IMR-90 (cell line): ENCODE measurements around the gene NME2. TPM values are rescaled to one million over a fixed set of nuclear protein-coding genes. Genes with fewer than 3 reads are reported as not detected.

Experiments
- ATAC-seq: fragments of 200-7000 bp; cut with Tn5 transposase; 2 replicates; pipeline ENCODE4 v1.9.1; 2020; ENCODE audit warnings: low read depth, mild to moderate bottlenecking, moderate library complexity
- BruUV-seq: library from RNA; stranded (reverse); fragments of 400-500 nt; replicated peaks from 2 replicates; lab custom pipeline; 2021; lab: Mats Ljungman, UMichigan
- CTCF ChIA-PET: fragments of 300-600 bp; formaldehyde crosslinking; extraction: SDS; loops from one replicate; lab custom pipeline; 2021; ENCODE audit warnings: antibody characterized with exemption; lab: Yijun Ruan, JAX
- POLR2A ChIA-PET: fragments of 300-600 bp; sonication (Branson Sonifier 250); formaldehyde crosslinking; loops from one replicate; lab custom pipeline; 2022; ENCODE audit warnings: antibody characterized with exemption; ENCODE audit not compliant: unreplicated experiment; lab: Charles Lee
- DNase-seq: peaks from one replicate; pipeline ENCODE4 v3.0.0; 2013
- H2AFZ ChIP-seq: replicated peaks from 2 replicates; pipeline ENCODE3; 2013; ENCODE audit warnings: low read length, mild to moderate bottlenecking; ENCODE audit not compliant: poor library complexity
- H2AK5ac ChIP-seq: 2 replicates; pipeline ENCODE4 v1.6.1; 2013; ENCODE audit warnings: low read depth, low read length, inconsistent platforms
- H2AK9ac ChIP-seq: replicated peaks from 2 replicates; pipeline ENCODE3; 2013; ENCODE audit warnings: mild to moderate bottlenecking, low read depth, low read length, moderate library complexity; ENCODE audit not compliant: poor library complexity
- H2BK120ac ChIP-seq: 2 replicates; pipeline ENCODE4 v1.6.1; 2013; ENCODE audit warnings: low read depth, low read length, inconsistent platforms
- H2BK15ac ChIP-seq: 3 replicates; pipeline ENCODE4 v1.6.1; 2013; ENCODE audit warnings: low read depth, low read length, inconsistent platforms
- H2BK20ac ChIP-seq: 2 replicates; pipeline ENCODE4 v1.6.1; 2013; ENCODE audit warnings: low read depth, mild to moderate bottlenecking, inconsistent platforms, low read length, moderate library complexity
- H2BK5ac ChIP-seq: 2 replicates; pipeline ENCODE4 v1.6.1; 2013; ENCODE audit warnings: mild to moderate bottlenecking, low read depth, low read length, inconsistent platforms; ENCODE audit not compliant: poor library complexity, severe bottlenecking
- H3K14ac ChIP-seq: replicated peaks from 2 replicates; pipeline ENCODE4 v1.6.1; 2013; ENCODE audit warnings: low read depth, low read length, inconsistent platforms
- H3K18ac ChIP-seq: 2 replicates; pipeline ENCODE4 v1.6.1; 2013; ENCODE audit warnings: low read depth, low read length, control low read depth
- H3K23ac ChIP-seq: 2 replicates; pipeline ENCODE4 v1.6.1; 2013; ENCODE audit warnings: low read depth, low read length, inconsistent platforms
- H3K27ac ChIP-seq: 2 replicates; pipeline ENCODE4 v1.5.1; 2013; ENCODE audit warnings: mild to moderate bottlenecking, control low read depth, low read length; ENCODE audit not compliant: insufficient read depth
- H3K27me3 ChIP-seq: 2 replicates; pipeline ENCODE4 v1.6.1; 2013; ENCODE audit warnings: low read length; ENCODE audit not compliant: control insufficient read depth, insufficient read depth
- H3K36me3 ChIP-seq: 2 replicates; pipeline ENCODE4 v1.6.1; 2013; ENCODE audit warnings: low read length, mixed read lengths; ENCODE audit not compliant: control insufficient read depth, insufficient read depth
- H3K4ac ChIP-seq: 2 replicates; pipeline ENCODE4 v1.6.1; 2013; ENCODE audit warnings: low read depth, low read length, inconsistent platforms
- H3K4me1 ChIP-seq: 2 replicates; pipeline ENCODE4 v1.6.1; 2013; ENCODE audit warnings: low read length, mixed read lengths; ENCODE audit not compliant: control insufficient read depth, insufficient read depth
- H3K4me2 ChIP-seq: 2 replicates; pipeline ENCODE4 v1.6.1; 2013; ENCODE audit warnings: low read depth, mild to moderate bottlenecking, control low read depth, low read length, moderate library complexity
- H3K4me3 ChIP-seq: 2 replicates; pipeline ENCODE4 v1.5.1; 2013; ENCODE audit warnings: low read depth, mild to moderate bottlenecking, control low read depth, low read length, moderate library complexity; ENCODE audit not compliant: insufficient read depth
- H3K56ac ChIP-seq: 2 replicates; pipeline ENCODE4 v1.6.1; 2013; ENCODE audit warnings: low read length, inconsistent platforms; ENCODE audit not compliant: insufficient read depth; ENCODE audit errors: extremely low read depth
- H3K79me1 ChIP-seq, 2 experiments: 2 replicates each; pipeline ENCODE4 v1.6.1; 2013; ENCODE audit warnings: low read length in 2 of 2, inconsistent platforms in 1 of 2, low read depth in 1 of 2
- H3K9ac ChIP-seq: 2 replicates; pipeline ENCODE4 v1.6.1; 2013; ENCODE audit warnings: low read depth, low read length, control low read depth
- H3K9me1 ChIP-seq: 2 replicates; pipeline ENCODE4 v1.6.1; 2013; ENCODE audit warnings: low read length, inconsistent platforms; ENCODE audit not compliant: insufficient read depth
- H3K9me3 ChIP-seq: 2 replicates; pipeline ENCODE4 v1.6.1; 2013; ENCODE audit warnings: low read length; ENCODE audit not compliant: control insufficient read depth, insufficient read depth
- H4K20me1 ChIP-seq: 2 replicates; pipeline ENCODE4 v1.6.1; 2013; ENCODE audit warnings: low read length, inconsistent platforms; ENCODE audit not compliant: insufficient read depth
- H4K5ac ChIP-seq: 2 replicates; pipeline ENCODE4 v1.6.1; 2013; ENCODE audit warnings: mild to moderate bottlenecking, low read depth, low read length, control low read depth
- H4K8ac ChIP-seq, 2 experiments: 2 replicates each; pipeline ENCODE4 v1.6.1; 2013; ENCODE audit warnings: low read depth in 2 of 2, low read length in 2 of 2, control low read depth in 1 of 2, inconsistent platforms in 1 of 2
- H4K91ac ChIP-seq: 2 replicates; pipeline ENCODE4 v1.6.1; 2013; ENCODE audit warnings: low read depth, low read length, inconsistent platforms; ENCODE audit not compliant: insufficient read depth
- FOS ChIP-seq: fragments of 150-350 bp; IDR thresholded peaks from 2 replicates; pipeline ENCODE4 v1.6.1; 2016; ENCODE audit warnings: low read depth, low read length
- USF2 ChIP-seq: fragments of 150-350 bp; IDR thresholded peaks from 2 replicates; pipeline ENCODE4 v1.6.1; 2017; ENCODE audit warnings: mild to moderate bottlenecking, antibody characterized with exemption, low read length, low read depth
- WGBS, 2 experiments: methylation state at CpG; one replicate each; pipeline versions ENCODE4 v1.1.5 to v1.1.7; 2013; ENCODE audit warnings: missing lambda C conversion rate in 2 of 2; ENCODE audit not compliant: insufficient read length in 1 of 2; ENCODE audit errors: extremely low coverage in 2 of 2; 5-methylcytosine and 5-hydroxymethylcytosine counted together
- dilution Hi-C: fragments of 300-500 bp; cut with HindIII; formaldehyde crosslinking; loops from one replicate; pipeline ENCODE4 v1.14.3; 2018; ENCODE audit warnings: low sequenced_read_pairs; ENCODE audit not compliant: unreplicated experiment
- in situ Hi-C: fragments of 300-500 bp; cut with MboI; formaldehyde crosslinking; loops from 3 replicates; pipeline ENCODE4 v1.14.3; 2019; ENCODE audit warnings: low sequenced_read_pairs, inconsistent platforms, mixed read lengths
- intact Hi-C: fragments of 100-400 bp; cut with micrococcal nuclease; formaldehyde crosslinking; loops from 2 replicates; pipeline ENCODE4 v1.10.0; 2022
- polyA plus RNA-seq, 3 experiments: library from polyadenylated mRNA; depleted of rRNA; stranded (reverse); fragments of >200 nt; gene quantifications; 2 replicates each; pipeline ENCODE4 v1.2.3, GENCODE V29; 2012; ENCODE audit warnings: low replicate concordance in 1 of 3
- total RNA-seq: library from RNA; depleted of rRNA; stranded (reverse); fragments of >200 nt; gene quantifications from 2 replicates; pipeline ENCODE4 v1.2.3, GENCODE V29; 2012

Gene NME2
- total and polyA plus RNA-seq, 2 of the 4 experiments (the other 2 are of a cell fraction): 824 to 912 TPM

GRCh38 chr17:51154176-51154575 is 12.0 kb upstream of the NME2 start:
- in situ Hi-C loops: loop anchor here (5.0 kb wide), 1 partner anchor 152 kb away; no protein-coding TSS in a partner anchor
- Histone ChIP-seq H3K79me1 (peaks cover 19 to 46% of the 10 kb centered on the region in 2 experiments; a peak in 3 of 4 replicates), H2BK15ac (no peak overlapping the region), H4K20me1 (peaks cover 9% of the 10 kb centered on the region; the same call in 1 of the 2 replicates), H3K4me3 (peak overlapping the region; percentile 58), H3K14ac (peak overlapping the region; percentile 94), H3K36me3 (peaks cover 5% of the 10 kb centered on the region), H3K4ac (peak overlapping the region; percentile 90), H3K18ac (no peak overlapping the region), H3K27ac (peak overlapping the region; percentile 51), H2BK120ac (0 out of 2 replicates have a peak overlapping the region, but pooled peaks have one; percentile 44), H3K9ac (peak overlapping the region; percentile 64), H3K27me3 (no peaks in the 10 kb centered on the region), H2BK20ac (no peak overlapping the region), H3K23ac (peak overlapping the region; percentile 99), H4K8ac (peak overlapping the region; percentile 55 to 90), H3K4me1 (no peaks in the 10 kb centered on the region), H2AK5ac (peak overlapping the region; percentile 81), H3K4me2 (peak overlapping the region; percentile 99), H3K9me1 (peaks cover 3% of the 10 kb centered on the region; the same call in 1 of the 2 replicates), H4K91ac (peak overlapping the region; percentile 91), H2AK9ac (peak overlapping the region; percentile 94), H3K56ac (peak overlapping the region; percentile 79), H2AFZ (peak overlapping the region; percentile 98), H2BK5ac (peak overlapping the region; percentile 78), H3K9me3 (no peaks in the 10 kb centered on the region), H4K5ac (peak overlapping the region; percentile 69)
- ChIA-PET CTCF (interaction anchor here (0.7 to 1.2 kb wide), 3 partner anchors 124 to 449 kb away, joined by 3 to 4 read pairs (median 3); no protein-coding TSS in a partner anchor), POLR2A (no interaction called here)
- TSS peak; percentile 53 for BruUV-seq
- dilution Hi-C loops: no loop called here
- no peak for TF ChIP-seq FOS
- no peak for TF ChIP-seq USF2
- peak; percentile 15 for ATAC-seq
- WGBS, 2 experiments: no CpG with 5 or more reads among the region's 6 CpGs
- peak; percentile 20 for DNase-seq
- intact Hi-C loops: no loop called here
